GM18873 (cell line): ENCODE results near the gene CCDC197.

Experiments
- ATAC-seq: cut with Tn5 transposase; IDR thresholded peaks from one replicate; pipeline ENCODE4 v1.9.1; 2021; ENCODE audit warnings: mild to moderate bottlenecking, moderate library complexity, moderate number of reproducible peaks; ENCODE audit not compliant: unreplicated experiment, low FRiP score

CCDC197 gene

DNA sequence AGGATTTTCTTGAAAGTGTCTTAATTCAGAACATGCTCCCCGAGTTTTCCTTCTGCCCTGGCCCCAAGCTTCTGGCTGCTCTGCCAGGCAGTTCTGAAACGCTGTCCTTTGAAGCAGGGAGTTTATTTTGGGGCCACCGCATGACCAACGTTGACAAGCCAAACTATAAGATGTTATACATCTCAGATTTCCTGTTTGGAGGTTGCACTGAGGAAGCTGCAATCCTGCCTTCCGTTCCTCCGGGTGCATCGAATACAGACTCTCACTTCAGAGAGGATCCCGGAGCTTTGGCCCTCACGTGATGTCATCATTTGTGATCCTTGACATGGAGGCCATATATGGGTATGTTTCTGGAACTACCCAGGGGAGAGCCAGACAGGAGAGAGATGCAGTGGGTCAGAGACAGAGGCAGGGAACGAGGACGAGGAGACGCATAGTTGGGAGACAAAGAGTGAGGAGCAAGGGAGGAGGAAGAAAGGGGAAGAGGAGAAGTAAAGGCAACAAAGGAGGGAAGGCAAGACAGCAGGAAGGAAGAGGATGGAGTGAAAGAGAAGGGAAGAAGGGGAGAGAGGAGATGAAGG lies 20.5 kb upstream of the CCDC197 start, which contains the start of gene ASB2:
Gene ASB2 (minus strand): TSS at position 94 of the 581 bp plus-strand sequence. CDS start 12,031 bp downstream, outside the sequence.
- ATAC-seq = peak; percentile 7

DNA sequence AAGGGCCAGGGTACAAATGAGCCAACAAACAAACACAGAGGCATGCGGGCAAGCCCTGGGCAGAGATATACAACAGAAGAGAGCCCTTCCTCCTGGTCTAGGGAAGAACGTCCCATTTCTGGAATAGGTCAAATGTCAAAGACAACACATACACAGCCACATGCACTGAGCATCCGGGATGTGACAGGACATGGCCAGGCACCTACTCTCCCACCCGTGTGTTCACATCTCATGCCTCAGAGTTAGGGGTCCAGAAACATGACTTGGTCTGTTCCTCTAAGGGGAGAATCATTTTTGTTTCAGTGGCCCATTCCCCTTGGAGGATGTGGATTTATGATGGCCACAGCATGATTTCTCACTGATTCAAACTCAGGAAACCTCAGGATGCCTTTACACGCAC lies 19.9 kb upstream of the CCDC197 start:
- ATAC-seq = no peak

DNA sequence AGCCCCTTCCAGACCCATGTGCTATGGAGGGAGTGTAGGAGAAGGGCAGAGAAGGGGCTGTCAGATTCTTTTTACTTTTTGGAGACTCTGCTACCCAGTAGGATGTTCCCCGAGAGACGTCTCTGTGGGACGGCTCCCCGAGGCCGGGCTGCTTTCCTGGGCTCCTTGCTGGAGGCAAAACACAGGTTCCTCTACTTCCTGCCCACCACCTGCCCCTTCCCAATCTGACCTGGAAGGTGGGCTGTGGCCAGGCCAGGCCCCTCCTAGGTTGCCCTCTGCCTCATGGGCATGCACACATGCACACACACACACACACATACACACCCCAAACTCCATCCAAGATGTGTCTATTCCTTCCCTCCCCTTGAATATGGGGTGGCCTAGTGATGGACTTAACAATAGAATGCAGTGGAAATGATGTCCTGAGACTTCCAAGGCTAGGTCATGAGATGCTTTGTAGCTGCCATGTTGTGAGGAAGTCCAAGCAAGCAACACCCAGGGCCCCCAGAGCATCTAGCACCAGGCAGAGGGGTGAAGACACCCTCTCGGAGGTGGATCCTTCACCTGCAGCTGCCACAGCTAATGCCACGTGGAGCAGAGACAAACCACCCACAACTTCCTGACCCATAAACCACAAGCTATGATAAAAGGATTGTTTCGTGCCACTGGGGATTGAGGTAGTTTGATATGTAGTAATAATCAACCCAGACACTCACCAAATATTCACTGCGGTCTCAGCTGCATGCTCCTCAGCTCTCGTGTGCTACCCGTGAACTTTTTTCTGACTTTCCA lies 19.1 kb upstream of the CCDC197 start:
- ATAC-seq = peak; percentile 58

DNA sequence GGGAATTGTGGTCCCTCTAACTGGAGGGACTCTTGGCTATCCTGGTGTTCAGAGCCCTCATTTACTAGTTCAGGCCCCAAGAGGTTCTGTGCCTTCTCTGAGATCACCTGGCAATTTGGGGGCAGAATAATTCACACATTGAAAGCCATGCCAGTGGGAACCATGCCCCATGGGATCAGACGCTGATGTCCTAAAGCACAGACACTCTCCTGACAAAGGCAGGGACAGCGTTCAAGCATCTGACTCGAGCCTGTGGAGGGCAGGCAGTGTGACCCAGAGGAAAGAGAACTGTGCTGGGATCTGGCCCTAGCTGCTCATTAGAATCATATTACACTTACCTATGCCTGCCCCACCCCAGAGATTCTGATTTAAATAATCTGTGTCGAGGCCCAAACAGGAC lies 18.4 kb upstream of the CCDC197 start:
- no peak for ATAC-seq

DNA sequence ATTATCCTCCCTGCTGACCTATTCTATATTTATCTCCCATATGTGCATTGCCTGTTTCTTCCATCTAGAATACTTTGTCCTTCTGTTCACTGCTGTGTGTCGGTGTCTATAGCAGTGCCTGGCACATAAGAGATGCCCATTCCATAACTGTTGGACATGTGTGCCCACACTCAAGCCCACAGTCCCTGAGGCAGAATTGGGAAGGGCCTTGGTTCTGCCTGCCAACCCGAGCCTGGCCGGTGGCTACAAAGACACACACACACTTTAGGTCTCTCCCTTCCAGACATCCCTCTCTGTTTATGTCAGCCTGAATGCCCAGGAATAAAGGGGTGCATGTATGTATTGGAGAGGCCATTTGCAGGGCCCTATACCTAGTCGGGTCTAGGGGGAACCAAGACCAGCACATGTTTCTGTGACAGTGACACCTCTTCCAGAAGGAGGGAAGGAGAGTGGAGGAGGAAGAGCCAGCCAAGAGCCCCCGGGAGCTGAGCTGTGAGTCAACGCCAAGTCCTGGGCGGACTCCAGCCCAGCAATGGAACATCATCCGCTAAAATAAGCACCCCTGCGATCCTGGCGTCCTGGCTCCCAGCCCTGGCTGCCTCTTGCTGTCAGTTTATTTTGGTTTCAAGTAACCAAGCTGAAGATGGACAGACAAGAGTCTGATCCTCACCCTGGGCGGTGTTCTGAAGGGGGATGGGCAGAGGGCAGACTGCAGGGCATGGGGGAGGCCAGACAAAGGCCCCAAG lies 16.5 kb upstream of the CCDC197 start:
- no peak for ATAC-seq

DNA sequence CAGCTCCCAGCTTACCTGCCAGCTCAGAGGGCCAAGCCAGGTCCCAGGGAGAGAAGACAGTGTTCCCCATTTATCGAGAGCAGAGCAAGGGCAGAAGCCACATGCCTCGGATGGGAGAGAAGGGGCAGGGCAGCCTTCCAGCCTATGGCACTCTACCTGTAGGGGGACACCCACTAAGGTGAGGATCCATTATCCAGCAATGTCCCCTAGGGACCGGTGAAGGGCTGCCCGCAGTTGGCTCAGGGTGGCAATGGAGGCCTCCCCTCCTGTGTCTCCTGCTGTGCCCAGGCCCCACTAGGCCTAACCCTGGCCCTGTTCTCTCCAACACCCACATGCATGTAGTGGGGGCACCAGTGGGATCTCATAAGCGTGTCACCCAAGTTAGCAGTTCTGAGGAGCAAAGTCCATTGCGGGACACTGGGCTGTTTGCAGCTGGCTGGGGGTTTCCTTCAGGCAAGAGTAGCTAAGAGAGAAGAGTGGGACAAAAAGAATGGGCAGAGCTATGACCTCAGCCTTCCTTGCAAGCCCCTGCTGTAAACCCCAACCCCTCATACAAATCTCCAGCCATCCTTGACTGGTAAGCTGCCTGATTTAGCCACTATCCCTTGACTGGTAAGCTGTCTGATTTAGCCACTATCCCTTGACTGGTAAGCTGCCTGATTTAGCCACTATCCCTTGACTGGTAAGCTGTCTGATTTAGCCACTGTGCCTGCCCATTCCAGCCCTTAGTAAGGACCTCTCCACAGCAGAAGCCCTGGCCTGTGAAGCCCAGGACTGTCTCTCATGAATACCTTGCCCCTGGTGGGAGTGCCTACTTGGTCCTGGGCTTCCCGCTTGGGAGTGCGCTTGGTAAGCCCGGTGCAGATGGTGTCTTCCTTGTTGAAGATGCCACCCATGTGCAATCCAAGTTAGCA lies 15.5 kb upstream of the CCDC197 start:
- no peak for ATAC-seq

DNA sequence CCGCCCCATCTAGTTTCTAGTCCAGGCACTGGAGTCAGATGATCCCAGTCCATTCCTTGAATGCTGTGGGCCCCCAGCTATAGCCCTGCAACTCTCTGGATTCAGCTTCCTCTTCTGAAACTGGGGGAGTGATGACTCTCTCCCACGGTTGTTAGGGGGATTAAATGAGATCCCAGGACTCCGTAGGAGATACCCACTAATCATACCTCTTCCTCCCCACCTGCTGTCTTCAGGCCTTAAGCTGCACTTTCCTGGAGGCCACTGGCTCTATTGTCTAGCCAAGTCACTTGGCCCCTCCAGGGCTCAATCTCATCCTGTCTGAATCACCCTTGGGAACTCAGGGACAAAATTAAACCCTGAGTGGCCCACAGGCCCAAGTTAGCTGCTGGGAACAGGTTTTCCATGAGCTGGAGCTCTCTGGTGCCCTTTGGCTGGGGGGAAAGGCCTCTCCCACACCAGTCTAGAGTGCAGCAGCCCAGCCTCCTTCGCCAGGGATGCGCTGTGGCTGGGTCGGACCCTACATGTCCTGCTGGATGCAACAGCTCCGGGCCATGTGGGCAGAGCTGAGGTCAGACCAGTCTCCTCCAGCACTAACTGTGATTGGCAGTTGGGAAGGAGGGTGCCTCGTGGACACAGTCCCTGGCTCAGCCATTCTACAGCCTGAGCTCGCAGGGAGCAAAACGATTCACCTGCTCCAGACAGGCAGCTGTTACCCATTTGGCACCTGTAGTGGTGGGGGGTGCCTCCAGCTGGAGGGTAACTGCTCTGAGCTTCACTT lies 14.7 kb upstream of the CCDC197 start:
- no peak for ATAC-seq

DNA sequence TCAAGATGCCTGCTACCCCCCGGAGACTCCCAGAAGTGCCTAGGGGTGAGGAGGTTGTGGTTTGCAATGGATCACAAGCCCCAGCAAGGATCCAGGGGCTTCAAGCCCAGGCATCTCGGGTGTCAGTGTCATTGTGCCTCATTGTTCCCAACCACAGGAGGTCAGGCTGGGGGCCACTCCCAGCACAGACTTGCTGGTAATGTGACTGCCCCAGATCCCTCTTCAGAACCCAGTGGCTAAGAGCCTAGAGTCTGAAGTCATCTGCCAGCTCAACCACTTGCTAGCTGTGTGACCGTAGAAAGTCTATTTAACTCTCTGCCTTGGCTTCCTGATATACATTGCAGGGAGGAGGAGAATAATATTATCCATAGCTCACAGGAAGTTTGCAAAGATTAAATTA lies 13.0 kb upstream of the CCDC197 start:
- ATAC-seq = no peak

DNA sequence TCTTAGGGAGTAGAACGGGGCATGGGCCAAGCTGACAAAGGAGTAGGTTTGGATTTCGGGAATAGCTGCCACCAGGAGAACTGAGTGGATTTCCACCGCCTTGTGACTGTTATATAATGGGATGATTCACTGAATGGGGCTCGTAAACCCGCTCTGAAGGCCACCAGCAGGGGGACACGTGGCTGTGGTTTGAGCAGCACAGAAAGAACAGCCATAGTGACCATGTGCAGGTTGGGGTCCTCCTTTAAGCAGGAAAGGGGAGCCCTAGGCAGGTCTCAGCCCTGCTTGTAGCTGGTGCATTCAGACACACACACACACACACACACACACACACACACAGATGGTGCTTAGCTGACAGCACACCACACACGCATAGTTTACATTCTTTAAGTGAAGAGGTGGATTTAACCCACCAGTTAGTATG lies 12.1 kb upstream of the CCDC197 start:
- ATAC-seq = no peak

DNA sequence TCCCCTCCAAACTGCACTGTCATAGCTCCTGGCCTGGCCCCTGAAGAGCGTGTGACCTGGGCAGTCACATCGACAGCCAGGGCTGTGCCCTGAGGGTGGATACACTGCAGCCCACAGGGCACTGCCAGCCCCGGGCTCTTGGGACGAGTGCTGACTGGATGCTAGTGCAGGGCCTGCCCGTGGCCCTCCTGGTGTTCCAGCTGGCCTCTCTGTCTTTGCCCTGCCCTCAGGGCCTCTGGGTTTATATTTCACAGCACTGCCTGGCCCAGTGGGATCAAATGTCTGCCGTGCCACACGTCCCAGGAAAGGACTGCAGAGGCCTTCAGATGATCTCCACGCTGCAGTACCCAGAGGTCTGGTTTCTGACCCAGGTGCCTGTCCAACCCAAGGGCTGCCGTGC lies 10.1 kb upstream of the CCDC197 start:
- ATAC-seq = no peak

DNA sequence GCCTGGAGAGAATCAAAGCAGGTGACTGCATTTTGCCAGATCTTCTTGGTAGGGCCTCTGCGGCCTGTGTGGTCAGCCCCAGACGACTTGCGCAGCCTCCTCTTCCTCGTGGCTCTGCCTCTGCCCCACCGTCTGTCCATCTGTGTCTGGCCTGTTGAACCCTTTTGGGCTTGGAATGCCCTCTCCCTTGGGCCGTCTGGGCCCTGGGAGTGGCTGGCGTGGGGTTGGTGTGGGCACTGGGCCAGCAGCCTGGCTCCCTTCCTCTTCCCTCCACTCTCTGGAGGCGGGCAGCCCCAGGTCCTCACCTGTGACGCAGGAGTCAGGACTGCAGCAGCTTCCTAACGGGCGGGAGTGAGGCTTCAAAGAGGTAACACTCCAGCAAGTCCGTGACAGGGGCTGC lies 9.7 kb upstream of the CCDC197 start:
- ATAC-seq = no peak

DNA sequence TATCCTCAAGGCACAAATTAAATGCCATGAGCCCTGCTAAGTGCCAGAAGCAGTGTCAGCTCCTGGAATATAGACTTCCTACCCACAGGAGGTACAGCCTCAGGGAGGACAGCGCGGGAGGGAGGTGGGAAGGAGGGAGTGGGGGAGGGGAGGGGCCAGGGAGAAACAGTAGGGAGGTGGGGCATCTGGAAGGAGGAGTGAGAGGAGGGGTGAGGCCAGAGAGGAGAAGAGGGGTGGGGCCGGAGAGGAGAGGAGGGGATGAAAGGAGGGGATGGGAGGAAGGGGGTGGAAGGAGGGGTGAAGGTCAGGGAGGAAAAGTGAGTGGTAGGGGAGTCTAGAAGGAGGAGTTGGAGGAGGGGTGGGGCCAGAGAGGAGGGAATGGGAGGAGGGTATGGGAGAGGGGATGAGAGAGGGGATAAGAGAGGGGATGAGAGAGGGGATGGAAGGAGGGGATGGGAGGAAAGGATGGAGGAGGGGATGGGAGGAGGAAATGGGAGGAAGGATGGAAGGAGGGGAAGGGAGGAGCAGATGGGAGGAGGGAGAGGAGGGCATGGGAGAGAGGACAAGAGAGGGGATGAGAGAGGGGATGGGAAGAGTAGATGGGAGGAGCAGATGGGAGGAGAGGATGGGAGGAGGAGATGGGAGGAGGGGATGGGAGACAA lies 9.2 kb upstream of the CCDC197 start:
- ATAC-seq = no peak

DNA sequence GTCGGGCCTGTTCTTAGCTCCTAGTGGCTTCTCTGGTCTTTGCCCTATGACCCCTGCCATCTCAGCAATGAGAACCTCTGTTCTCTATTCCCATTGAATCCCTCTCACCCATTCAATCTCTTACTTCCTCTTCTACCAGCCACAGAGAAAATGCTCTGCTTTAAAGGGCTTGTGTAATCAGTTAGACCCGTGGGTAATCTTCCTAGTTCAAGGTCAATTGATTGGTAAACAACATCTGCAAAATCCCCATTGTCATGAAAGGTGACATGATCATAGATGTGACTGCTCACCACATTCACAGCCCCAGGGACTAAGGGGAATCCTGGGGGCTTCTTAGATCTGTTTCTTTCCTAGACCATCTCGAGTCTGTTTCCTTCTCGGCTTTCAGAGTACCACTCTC lies 7.2 kb upstream of the CCDC197 start:
- peak; percentile 71 for ATAC-seq

DNA sequence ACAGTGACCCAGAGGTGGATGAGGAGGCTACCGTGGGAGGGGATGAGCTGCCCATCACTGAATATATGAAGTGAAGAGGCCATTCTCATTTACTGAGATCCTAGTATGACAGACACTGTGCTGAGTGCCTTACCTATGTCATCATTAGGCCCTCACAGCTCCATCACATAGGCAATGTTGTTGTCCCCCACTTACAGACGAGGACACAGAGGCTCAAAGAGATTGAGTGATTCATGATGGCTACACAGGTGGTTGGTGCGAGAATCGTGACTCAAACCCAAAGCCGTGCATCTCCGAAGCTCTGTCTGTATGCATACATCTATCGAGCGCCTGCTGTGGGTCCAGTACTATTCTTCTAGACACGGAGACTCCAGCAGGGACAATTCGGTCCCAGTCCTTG lies 5.9 kb upstream of the CCDC197 start:
- ATAC-seq = no peak

DNA sequence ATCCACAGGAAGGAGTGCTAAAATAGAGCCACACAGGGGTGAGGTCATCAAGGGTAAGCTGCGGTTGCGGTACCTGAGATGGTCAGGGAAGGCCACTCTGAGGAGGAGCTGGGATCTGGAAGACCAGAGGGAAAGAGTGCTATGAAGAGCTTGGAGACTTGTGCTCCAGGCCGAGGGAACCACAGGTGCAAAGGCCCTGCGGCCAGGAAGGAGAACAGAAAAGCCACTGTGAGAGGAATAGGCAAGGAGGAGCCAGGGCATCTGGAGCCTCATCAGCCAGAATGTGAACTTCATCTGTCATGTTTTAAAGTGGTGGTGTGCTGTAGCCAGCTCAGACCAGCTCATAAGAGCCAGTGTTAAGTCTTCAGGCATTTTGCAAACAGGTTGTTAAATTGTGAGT lies 5.5 kb upstream of the CCDC197 start:
- ATAC-seq = no peak

DNA sequence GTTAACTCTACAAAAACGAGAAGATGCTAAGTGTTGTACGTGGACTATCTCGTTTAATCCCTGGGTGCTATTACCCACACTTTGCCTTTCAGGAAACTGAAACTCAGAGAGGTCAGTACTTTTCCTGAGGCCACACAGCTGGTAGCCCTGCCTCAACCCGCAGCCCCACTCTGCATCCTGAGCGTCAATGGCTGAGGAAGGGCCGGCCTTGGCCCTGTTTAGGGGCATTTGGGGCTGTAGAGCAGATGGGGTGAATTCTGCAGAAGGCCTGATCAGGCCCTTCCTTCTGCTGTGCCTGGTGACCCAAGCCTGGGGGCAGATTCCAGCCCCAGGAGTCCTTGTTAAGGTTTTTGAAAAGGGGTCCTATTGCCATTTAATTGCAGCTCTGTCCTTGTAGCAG lies 3.7 kb upstream of the CCDC197 start:
- no peak for ATAC-seq

DNA sequence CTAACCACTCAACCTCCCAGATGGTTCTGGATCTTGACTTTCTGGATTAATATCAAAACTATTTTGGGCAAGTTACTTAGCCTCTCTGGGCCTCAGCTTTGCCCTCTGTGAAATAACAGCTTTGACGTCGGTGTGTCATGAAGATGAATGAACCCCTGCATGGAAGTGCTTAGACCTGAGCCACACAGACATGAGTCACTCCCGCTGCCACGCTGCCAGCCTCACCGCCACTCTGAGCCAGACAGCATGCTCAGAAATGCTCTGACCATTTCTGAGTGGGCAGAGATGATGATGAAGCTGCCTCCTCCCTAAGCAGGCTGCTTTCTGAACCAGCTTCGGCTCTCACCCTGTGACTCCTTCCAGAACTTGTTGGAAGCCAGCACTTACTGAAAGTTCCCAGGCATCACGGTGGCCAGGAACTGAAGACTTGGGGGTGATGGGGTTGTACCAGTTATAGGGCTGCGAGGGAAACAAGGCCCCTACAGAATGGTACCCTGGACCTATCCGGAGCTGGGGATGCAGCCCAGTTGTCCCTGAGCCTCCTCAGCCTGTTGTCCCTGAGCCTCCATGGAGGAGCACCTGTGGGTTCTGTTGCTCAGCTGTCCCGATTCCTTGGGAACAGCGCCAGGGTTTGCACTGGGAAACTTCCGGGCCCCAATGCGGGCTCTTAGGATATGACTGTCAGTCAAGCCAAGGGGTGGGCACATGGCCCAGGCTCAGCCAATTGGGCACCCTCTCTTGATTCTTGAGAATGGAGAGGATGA lies 2.0 kb upstream of the CCDC197 start:
- no peak for ATAC-seq

DNA sequence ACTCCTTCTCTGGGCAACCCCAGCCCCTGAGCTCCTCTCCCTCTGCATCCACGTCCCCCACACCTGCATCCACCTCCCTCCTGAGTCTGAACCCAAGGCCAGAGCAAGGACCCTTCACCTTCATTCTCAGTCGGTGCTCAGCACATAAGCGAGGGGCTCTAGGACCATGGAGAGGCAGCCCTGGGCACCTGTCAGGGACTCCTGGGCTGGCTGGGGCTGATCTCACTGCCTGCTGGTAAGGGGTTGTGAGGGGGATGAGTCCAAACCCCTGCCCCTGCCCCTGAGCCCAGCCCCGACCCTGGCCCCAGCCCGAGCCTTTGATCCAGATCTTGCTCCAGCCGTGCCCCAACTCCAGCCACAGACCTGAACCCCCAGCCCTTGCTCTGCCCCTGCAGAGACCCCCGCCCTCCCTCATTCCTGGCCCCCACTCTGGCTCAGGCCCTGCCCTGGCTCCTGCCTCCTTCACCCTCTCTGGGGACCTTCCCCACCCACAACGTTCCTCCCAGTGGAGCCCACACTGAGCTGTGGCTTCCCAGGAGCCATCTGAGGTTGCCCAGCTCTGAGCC lies 888 bp upstream of the CCDC197 start:
- no peak for ATAC-seq
